B cell (primary cell): ENCODE results near the gene RIPPLY2. TPM values are rescaled to one million over a fixed set of nuclear protein-coding genes. Genes with fewer than 3 reads are reported as not detected.
A peak's percentile ranks its signal among the peaks of the same experiment; 100 is the strongest.

ENCODE experiments used
- ATAC-seq: fragments of 200-7000 bp; cut with Tn5 transposase; one replicate; pipeline ENCODE4 v1.10.0; 2021; ENCODE audit warnings: low read depth, mild to moderate bottlenecking, moderate number of reproducible peaks, moderate library complexity
- CTCF ChIA-PET: fragments of 350-600 bp; sonication (Branson Sonifier 250); formaldehyde crosslinking; loops from one replicate; lab custom pipeline; 2021; ENCODE audit warnings: antibody characterized with exemption, inconsistent platforms; lab: Charles Lee
- POLR2A ChIA-PET: fragments of 350-600 bp; sonication (Branson Sonifier 250); formaldehyde crosslinking; loops from one replicate; lab custom pipeline; 2021; ENCODE audit warnings: antibody characterized with exemption; lab: Charles Lee
- DNase-seq: peaks from one replicate; pipeline ENCODE4 v3.0.0; 2013
- H2AFZ ChIP-seq: 2 replicates; pipeline ENCODE4 v1.6.1; 2012; ENCODE audit warnings: mild to moderate bottlenecking, low read depth, low read length; ENCODE audit not compliant: insufficient read depth, poor library complexity, severe bottlenecking
- H3K27ac ChIP-seq, 2 donors: 1 replicate in 1 of 2; 2 replicates in 1 of 2; pipeline ENCODE4 v1.5.1; 2012 to 2013; ENCODE audit warnings: low read length in 2 of 2, mild to moderate bottlenecking in 2 of 2, moderate library complexity in 1 of 2
- H3K27me3 ChIP-seq, 4 experiments: fragments of 200-600 bp in 1 of 4; sonication (generic) in 1 of 4; replicated peaks in 1 of 4; 1 replicate in 2 of 4; 2 replicates in 2 of 4; pipeline versions ENCODE4 v1.6.1 to v1.7.0; 2013 to 2016; ENCODE audit warnings: low read length in 3 of 4, mild to moderate bottlenecking in 2 of 4, mixed read lengths in 1 of 4, moderate library complexity in 1 of 4; ENCODE audit not compliant: insufficient read depth in 4 of 4, control insufficient read depth in 3 of 4; ENCODE audit errors: control extremely low read depth in 1 of 4
- H3K36me3 ChIP-seq, 2 experiments: replicated peaks in 1 of 2; 1 replicate in 1 of 2; 2 replicates in 1 of 2; pipeline versions ENCODE4 v1.6.1 to v1.7.1; 2013; ENCODE audit warnings: low read length in 1 of 2; ENCODE audit not compliant: insufficient read depth in 2 of 2, control insufficient read depth in 1 of 2; ENCODE audit errors: control extremely low read depth in 1 of 2, extremely low read depth in 1 of 2
- H3K4me1 ChIP-seq, 2 donors: fragments of 200-600 bp in 1 of 2; sonication (generic) in 1 of 2; 1 replicate in 1 of 2; 2 replicates in 1 of 2; pipeline versions ENCODE4 v1.5.1 to v1.6.1; 2013 to 2017; ENCODE audit warnings: low read length in 2 of 2; ENCODE audit not compliant: control insufficient read depth in 2 of 2, insufficient read depth in 2 of 2
- H3K4me2 ChIP-seq: replicated peaks from 2 replicates; pipeline ENCODE3; 2012; ENCODE audit warnings: mild to moderate bottlenecking, low read depth, low read length; ENCODE audit not compliant: poor library complexity, severe bottlenecking
- H3K4me3 ChIP-seq, 5 experiments: fragments of 200-600 bp in 1 of 5; sonication (generic) in 1 of 5; 1 replicate in 3 of 5; 2 replicates in 2 of 5; pipeline versions ENCODE4 v1.5.1 to v1.7.0; 2011 to 2016; ENCODE audit warnings: low read length in 4 of 5, mild to moderate bottlenecking in 4 of 5, low read depth in 2 of 5, control low read depth in 1 of 5, moderate library complexity in 1 of 5; ENCODE audit not compliant: insufficient read depth in 1 of 5; ENCODE audit errors: control extremely low read depth in 1 of 5, extremely low read depth in 1 of 5
- H3K79me2 ChIP-seq: fragments of 200-600 bp; sonication (generic); one replicate; pipeline ENCODE4 v1.6.0; 2016; ENCODE audit warnings: low read length; ENCODE audit not compliant: control insufficient read depth, insufficient read depth
- H3K9ac ChIP-seq: fragments of 200-600 bp; sonication (generic); 2 replicates; pipeline ENCODE4 v1.6.1; 2017; ENCODE audit warnings: mild to moderate bottlenecking, low read length, moderate library complexity
- H3K9me3 ChIP-seq, 3 donors: one replicate each; pipeline versions ENCODE4 v1.6.1 to v1.7.1; 2013; ENCODE audit warnings: low read length in 2 of 3; ENCODE audit not compliant: control insufficient read depth in 2 of 3, insufficient read depth in 1 of 3; ENCODE audit errors: control extremely low read depth in 1 of 3
- H4K20me1 ChIP-seq: 2 replicates; pipeline ENCODE4 v1.6.0; 2012; ENCODE audit warnings: mild to moderate bottlenecking, low read length; ENCODE audit not compliant: insufficient read depth, control insufficient read depth, poor library complexity, severe bottlenecking
- H3K27ac Mint-ChIP-seq: one replicate; pipeline ENCODE4 v1.8.0; 2021; ENCODE audit warnings: mixed read lengths
- H3K27me3 Mint-ChIP-seq: one replicate; pipeline ENCODE4 v1.8.0; 2021; ENCODE audit warnings: mixed read lengths
- H3K4me1 Mint-ChIP-seq: one replicate; pipeline ENCODE4 v1.8.0; 2021; ENCODE audit warnings: mixed read lengths
- H3K4me3 Mint-ChIP-seq: one replicate; pipeline ENCODE4 v1.8.0; 2021; ENCODE audit warnings: mixed read lengths
- H3K9me3 Mint-ChIP-seq: one replicate; pipeline ENCODE4 v1.8.0; 2022; ENCODE audit warnings: mixed read lengths; ENCODE audit not compliant: insufficient read depth
- CTCF ChIP-seq: fragments of 200-600 bp; IDR thresholded peaks from one replicate; pipeline ENCODE4 v1.8.0; 2022; ENCODE audit warnings: antibody characterized with exemption, mild to moderate bottlenecking
- EZH2 ChIP-seq: IDR thresholded peaks from 2 replicates; pipeline ENCODE4 v1.6.1; 2012; ENCODE audit warnings: borderline replicate concordance, low read depth, mild to moderate bottlenecking, moderate library complexity, low read length; ENCODE audit not compliant: insufficient read depth, poor library complexity, severe bottlenecking
- WGBS: methylation state at CpG from one replicate; pipeline ENCODE4 v1.1.5; 2013; ENCODE audit warnings: missing lambda C conversion rate; ENCODE audit not compliant: insufficient coverage; 5-methylcytosine and 5-hydroxymethylcytosine counted together
- intact Hi-C: fragments of 100-400 bp; cut with micrococcal nuclease; formaldehyde crosslinking; loops from one replicate; pipeline ENCODE4 v1.10.0; 2022
- polyA plus RNA-seq: library from polyadenylated mRNA; depleted of rRNA; stranded (reverse); fragments of >200 nt; gene quantifications from 2 replicates; pipeline ENCODE4 v1.2.3, GENCODE V29; 2012
- total RNA-seq, 2 donors: library from RNA; stranded (reverse); fragments of 120-200 nt in 1 of 2; gene quantifications; 1 replicate in 1 of 2; 2 replicates in 1 of 2; pipeline versions ENCODE4 v1.2.3 to v1.2.4, GENCODE V29; 2013 to 2022

The RIPPLY2 gene
- total and polyA plus RNA-seq, 2 donors (not counting 1 experiment from before 2014, with no cell fraction given): not detected

- no peak for DNase-seq
- TF ChIP-seq CTCF: no peak
- no peak for TF ChIP-seq EZH2
- H3K36me3 ChIP-seq: no peaks in the 10 kb centered on the region
- Mint-ChIP-seq H3K4me1 (peaks cover 16% of the 10 kb centered on the region), H3K9me3 (no peaks in the 10 kb centered on the region), H3K27ac (no peak overlapping the region), H3K4me3 (no peak overlapping the region), H3K27me3 (peaks cover 49% of the 10 kb centered on the region)
- 50% methylated on average over 2 of the region's 3 CpGs for WGBS
- no peaks in the 10 kb centered on the region for H4K20me1 ChIP-seq
- H3K27ac ChIP-seq: no peak overlapping the region
- peaks cover 15% of the 10 kb centered on the region in 2 donors for H3K4me1 ChIP-seq
- intact Hi-C loops: loop anchor here (10.0 kb wide), 1 partner anchor 655 kb away; the partner anchor contains the start of genes PGM3 and RWDD2A
- H3K4me2 ChIP-seq: no peak overlapping the region
- no peak overlapping the region for H3K4me3 ChIP-seq
- no peaks in the 10 kb centered on the region for H3K79me2 ChIP-seq
- peaks cover 0 to 38% (median 23%) of the 10 kb centered on the region in 4 experiments for H3K27me3 ChIP-seq
- H2AFZ ChIP-seq: no peak overlapping the region
- ATAC-seq: no peak
- H3K9ac ChIP-seq: no peak overlapping the region
- POLR2A ChIA-PET: no interaction called here
- CTCF ChIA-PET: no interaction called here
- H3K9me3 ChIP-seq: peaks cover 0 to 8% (median 0%) of the 10 kb centered on the region in 3 donors
These were observed 3.5 kb upstream of the RIPPLY2 start for GRCh38 chr6:83849610-83850009.

GRCh38 chr6:83852528-83853177 lies 507 bp upstream of the RIPPLY2 start:
- ChIA-PET CTCF (no interaction called here), POLR2A (no interaction called here)
- Histone ChIP-seq H3K9me3 (peaks cover 0 to 8% (median 0%) of the 10 kb centered on the region in 3 donors), H2AFZ (peak overlapping the region; percentile 62), H3K79me2 (no peaks in the 10 kb centered on the region), H3K27ac (no peak overlapping the region), H3K4me2 (peak overlapping the region; percentile 78), H3K36me3 (no peaks in the 10 kb centered on the region), H3K9ac (peak overlapping the region; percentile 43), H3K27me3 (peaks cover 0 to 47% (median 30%) of the 10 kb centered on the region in 4 experiments), H4K20me1 (no peaks in the 10 kb centered on the region), H3K4me3 (peak overlapping the region in 3 of 5 experiments; percentile 36 to 45 (median 40)), H3K4me1 (peaks cover 15% of the 10 kb centered on the region in 2 donors)
- 2% methylated on average over 12 of the region's 16 CpGs for WGBS
- H3K9me3 Mint-ChIP-seq: no peaks in the 10 kb centered on the region
- peaks cover 61% of the 10 kb centered on the region for H3K27me3 Mint-ChIP-seq
- H3K4me1 Mint-ChIP-seq: peaks cover 16% of the 10 kb centered on the region
- H3K27ac Mint-ChIP-seq: no peak overlapping the region
- TF ChIP-seq EZH2: no peak
- no peak for DNase-seq
- no peak for ATAC-seq
- intact Hi-C loops: loop anchor here (10.0 kb wide), 1 partner anchor 658 kb away; the partner anchor contains the start of genes PGM3 and RWDD2A
- peak overlapping the region; percentile 79 for H3K4me3 Mint-ChIP-seq
